Epithelial cell of esophagus (primary cell): Measurements from ENCODE around the gene COL6A5.

Experiments used
- DNase-seq: peaks from one replicate; pipeline ENCODE4 v3.0.0; 2010; ENCODE audit warnings: low read depth
- H3K4me3 ChIP-seq: 2 replicates; pipeline ENCODE4 v1.5.1; 2011; ENCODE audit warnings: mild to moderate bottlenecking, low read length, control low read depth
- CTCF ChIP-seq: IDR thresholded peaks from 2 replicates; pipeline ENCODE4 v1.5.1; 2011; ENCODE audit warnings: low read depth, mild to moderate bottlenecking, low read length, control low read depth, inconsistent platforms; ENCODE audit not compliant: insufficient read depth; ENCODE audit errors: missing control alignments

COL6A5 gene

GRCh38 chr3:130345487-130346079 lies at the start of gene COL6A5:
Gene COL6A5, plus strand, starts transcription at chr3:130345672. Its CDS starts 27,967 bp downstream, at chr3:130373639.
- no peak for TF ChIP-seq CTCF
- H3K4me3 ChIP-seq = no peak within 1 kb of the TSS
- no peak for DNase-seq

GRCh38 chr3:130299531-130299930 lies 45.9 kb upstream of the COL6A5 start:
- no peak for TF ChIP-seq CTCF

GRCh38 chr3:130300888-130301287 lies 44.6 kb upstream of the COL6A5 start:
- no peak for DNase-seq
- no peak overlapping the region for H3K4me3 ChIP-seq
- TF ChIP-seq CTCF = no peak

More at GRCh38 chr3:130299531-130299930, 45.9 kb upstream of the COL6A5 start:
- H3K4me3 ChIP-seq = no peak overlapping the region
- no peak for DNase-seq

- DNase-seq = no peak
- TF ChIP-seq CTCF = no peak
- no peak overlapping the region for H3K4me3 ChIP-seq
Observed at GRCh38 chr3:130310109-130310508, 35.4 kb upstream of the COL6A5 start.

GRCh38 chr3:130312374-130312773 lies 33.1 kb upstream of the COL6A5 start:
- TF ChIP-seq CTCF = no peak
- H3K4me3 ChIP-seq = no peak overlapping the region
- no peak for DNase-seq

- DNase-seq = peak; percentile 2
Observed at GRCh38 chr3:130316169-130316568, 29.3 kb upstream of the COL6A5 start.

More at GRCh38 chr3:130316169-130316568, 29.3 kb upstream of the COL6A5 start:
- no peak for TF ChIP-seq CTCF
- H3K4me3 ChIP-seq = no peak overlapping the region
